Measurements from ENCODE around the gene FOXP1. TPM values are rescaled to one million over a fixed set of nuclear protein-coding genes. Genes with fewer than 3 reads are reported as not detected.

The FOXP1 gene
- total and polyA plus RNA-seq, 2 of the 8 experiments (the other 6 are each of a cell fraction or from before 2014, with no cell fraction given) = 13.9 to 25.4 TPM

DNA sequence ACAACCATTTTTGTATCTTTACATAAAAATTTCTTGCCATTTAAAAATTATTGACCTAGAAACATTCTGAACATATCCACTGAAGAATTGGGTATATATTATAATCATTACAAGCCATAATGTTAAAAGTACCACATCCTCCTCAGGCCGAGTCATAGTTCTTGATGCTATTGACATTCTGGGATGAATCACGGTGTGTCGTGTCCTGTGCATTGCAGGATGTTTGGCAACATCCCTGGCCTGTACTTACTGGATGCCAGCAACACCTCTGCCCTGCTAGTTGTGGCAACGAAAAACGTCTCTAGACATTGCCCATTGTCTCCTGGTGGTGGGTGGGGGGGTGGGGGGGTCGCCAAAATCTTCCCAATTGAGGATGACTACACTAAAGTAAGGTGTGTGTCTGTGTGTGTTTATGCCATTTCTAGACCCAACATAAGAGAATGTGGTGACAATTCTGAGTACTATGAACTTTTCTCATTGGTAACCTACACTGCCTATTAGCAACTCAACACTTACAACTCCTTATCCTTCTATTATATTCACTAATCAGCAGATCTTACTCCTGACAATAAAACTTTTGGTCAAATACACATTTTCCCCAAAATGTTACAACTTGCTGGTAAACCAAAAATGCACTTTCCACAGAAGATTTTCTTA is 471.6 kb downstream of the FOXP1 start (continued):
- TF ChIP-seq, protein P1, sequence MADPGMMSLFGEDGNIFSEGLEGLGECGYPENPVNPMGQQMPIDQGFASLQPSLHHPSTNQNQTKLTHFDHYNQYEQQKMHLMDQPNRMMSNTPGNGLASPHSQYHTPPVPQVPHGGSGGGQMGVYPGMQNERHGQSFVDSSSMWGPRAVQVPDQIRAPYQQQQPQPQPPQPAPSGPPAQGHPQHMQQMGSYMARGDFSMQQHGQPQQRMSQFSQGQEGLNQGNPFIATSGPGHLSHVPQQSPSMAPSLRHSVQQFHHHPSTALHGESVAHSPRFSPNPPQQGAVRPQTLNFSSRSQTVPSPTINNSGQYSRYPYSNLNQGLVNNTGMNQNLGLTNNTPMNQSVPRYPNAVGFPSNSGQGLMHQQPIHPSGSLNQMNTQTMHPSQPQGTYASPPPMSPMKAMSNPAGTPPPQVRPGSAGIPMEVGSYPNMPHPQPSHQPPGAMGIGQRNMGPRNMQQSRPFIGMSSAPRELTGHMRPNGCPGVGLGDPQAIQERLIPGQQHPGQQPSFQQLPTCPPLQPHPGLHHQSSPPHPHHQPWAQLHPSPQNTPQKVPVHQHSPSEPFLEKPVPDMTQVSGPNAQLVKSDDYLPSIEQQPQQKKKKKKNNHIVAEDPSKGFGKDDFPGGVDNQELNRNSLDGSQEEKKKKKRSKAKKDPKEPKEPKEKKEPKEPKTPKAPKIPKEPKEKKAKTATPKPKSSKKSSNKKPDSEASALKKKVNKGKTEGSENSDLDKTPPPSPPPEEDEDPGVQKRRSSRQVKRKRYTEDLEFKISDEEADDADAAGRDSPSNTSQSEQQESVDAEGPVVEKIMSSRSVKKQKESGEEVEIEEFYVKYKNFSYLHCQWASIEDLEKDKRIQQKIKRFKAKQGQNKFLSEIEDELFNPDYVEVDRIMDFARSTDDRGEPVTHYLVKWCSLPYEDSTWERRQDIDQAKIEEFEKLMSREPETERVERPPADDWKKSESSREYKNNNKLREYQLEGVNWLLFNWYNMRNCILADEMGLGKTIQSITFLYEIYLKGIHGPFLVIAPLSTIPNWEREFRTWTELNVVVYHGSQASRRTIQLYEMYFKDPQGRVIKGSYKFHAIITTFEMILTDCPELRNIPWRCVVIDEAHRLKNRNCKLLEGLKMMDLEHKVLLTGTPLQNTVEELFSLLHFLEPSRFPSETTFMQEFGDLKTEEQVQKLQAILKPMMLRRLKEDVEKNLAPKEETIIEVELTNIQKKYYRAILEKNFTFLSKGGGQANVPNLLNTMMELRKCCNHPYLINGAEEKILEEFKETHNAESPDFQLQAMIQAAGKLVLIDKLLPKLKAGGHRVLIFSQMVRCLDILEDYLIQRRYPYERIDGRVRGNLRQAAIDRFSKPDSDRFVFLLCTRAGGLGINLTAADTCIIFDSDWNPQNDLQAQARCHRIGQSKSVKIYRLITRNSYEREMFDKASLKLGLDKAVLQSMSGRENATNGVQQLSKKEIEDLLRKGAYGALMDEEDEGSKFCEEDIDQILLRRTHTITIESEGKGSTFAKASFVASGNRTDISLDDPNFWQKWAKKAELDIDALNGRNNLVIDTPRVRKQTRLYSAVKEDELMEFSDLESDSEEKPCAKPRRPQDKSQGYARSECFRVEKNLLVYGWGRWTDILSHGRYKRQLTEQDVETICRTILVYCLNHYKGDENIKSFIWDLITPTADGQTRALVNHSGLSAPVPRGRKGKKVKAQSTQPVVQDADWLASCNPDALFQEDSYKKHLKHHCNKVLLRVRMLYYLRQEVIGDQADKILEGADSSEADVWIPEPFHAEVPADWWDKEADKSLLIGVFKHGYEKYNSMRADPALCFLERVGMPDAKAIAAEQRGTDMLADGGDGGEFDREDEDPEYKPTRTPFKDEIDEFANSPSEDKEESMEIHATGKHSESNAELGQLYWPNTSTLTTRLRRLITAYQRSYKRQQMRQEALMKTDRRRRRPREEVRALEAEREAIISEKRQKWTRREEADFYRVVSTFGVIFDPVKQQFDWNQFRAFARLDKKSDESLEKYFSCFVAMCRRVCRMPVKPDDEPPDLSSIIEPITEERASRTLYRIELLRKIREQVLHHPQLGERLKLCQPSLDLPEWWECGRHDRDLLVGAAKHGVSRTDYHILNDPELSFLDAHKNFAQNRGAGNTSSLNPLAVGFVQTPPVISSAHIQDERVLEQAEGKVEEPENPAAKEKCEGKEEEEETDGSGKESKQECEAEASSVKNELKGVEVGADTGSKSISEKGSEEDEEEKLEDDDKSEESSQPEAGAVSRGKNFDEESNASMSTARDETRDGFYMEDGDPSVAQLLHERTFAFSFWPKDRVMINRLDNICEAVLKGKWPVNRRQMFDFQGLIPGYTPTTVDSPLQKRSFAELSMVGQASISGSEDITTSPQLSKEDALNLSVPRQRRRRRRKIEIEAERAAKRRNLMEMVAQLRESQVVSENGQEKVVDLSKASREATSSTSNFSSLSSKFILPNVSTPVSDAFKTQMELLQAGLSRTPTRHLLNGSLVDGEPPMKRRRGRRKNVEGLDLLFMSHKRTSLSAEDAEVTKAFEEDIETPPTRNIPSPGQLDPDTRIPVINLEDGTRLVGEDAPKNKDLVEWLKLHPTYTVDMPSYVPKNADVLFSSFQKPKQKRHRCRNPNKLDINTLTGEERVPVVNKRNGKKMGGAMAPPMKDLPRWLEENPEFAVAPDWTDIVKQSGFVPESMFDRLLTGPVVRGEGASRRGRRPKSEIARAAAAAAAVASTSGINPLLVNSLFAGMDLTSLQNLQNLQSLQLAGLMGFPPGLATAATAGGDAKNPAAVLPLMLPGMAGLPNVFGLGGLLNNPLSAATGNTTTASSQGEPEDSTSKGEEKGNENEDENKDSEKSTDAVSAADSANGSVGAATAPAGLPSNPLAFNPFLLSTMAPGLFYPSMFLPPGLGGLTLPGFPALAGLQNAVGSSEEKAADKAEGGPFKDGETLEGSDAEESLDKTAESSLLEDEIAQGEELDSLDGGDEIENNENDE (IDR thresholded peaks at IDR 0.05; ENCODE audit: insufficient replicate concordance, low read length) = no peak
- TF ChIP-seq BACH1 (IDR thresholded peaks at IDR 0.05; ENCODE audit: low read length) = no peak
- TF ChIP-seq SP1 (IDR thresholded peaks at IDR 0.05; ENCODE audit: low read depth, low read length) = no peak
- no peak for TF ChIP-seq CEBPB (IDR thresholded peaks at IDR 0.05; ENCODE audit: low read depth, low read length)
- TF ChIP-seq GTF2F1 (IDR thresholded peaks at IDR 0.05; ENCODE audit: borderline replicate concordance, low read depth, low read length) = no peak

Measured in H1 (cell line).